ENCODE results near the gene CLDN15. TPM values are rescaled to one million over a fixed set of nuclear protein-coding genes. Genes with fewer than 3 reads are reported as not detected.
"Not testable (repeated sequence)": the region's sequence is repeated elsewhere in the genome, so short reads cannot be mapped to it uniquely, and the experiment has no call there.

Gene CLDN15
- total RNA-seq, 2 experiments from 2014 or later, result 12.6 to 15.2 TPM

DNA sequence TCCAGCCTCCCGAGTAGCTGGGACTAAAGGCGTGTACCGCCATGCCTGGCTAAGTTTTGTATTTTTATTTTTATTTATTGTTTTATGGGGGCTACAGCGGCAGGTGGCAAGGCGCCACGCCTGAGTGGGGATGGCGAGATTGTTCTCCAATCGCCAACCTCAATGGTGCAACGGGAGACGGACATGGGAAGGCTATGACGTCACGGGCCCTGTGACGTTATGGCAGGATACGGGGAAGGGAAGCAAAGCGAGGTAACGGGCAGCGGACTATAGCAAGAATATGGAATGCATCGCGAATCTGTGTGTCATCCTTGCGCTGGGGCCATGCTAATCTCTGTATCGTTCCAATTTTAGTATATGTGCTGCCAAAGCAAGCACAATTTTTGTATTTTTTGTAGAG lies 32.1 kb upstream of the CLDN15 start:
- ChIA-PET POLR2A (no interaction called here), CTCF (no interaction called here)
- Histone ChIP-seq H3K4me3 (ENCODE audit: low read length) (no peak overlapping the region), H3K9me3 (ENCODE audit: control insufficient read depth in 1 of 2, insufficient read depth in 1 of 2, low read length in 2 of 2) (no peaks in the 10 kb centered on the region), H3K36me3 (ENCODE audit: insufficient read depth, low read length) (no peaks in the 10 kb centered on the region), H3K27ac (ENCODE audit: low read depth in 1 of 2, low read length in 2 of 2) (no peak overlapping the region), H3K27me3 (ENCODE audit: control insufficient read depth in 1 of 2, insufficient read depth in 2 of 2, low read length in 2 of 2) (no peaks in the 10 kb centered on the region), H3K4me1 (ENCODE audit: insufficient read depth, low read length) (no peaks in the 10 kb centered on the region)
- Mint-ChIP-seq H3K9me3 (no peaks in the 10 kb centered on the region), H3K36me3 (ENCODE audit: low read depth) (no peaks in the 10 kb centered on the region), H3K27ac (no peak overlapping the region), H3K27me3 (peaks cover 16% of the 10 kb centered on the region), H3K4me1 (ENCODE audit: low read depth) (no peaks in the 10 kb centered on the region), H3K4me3 (no peak overlapping the region)
- DNase-seq, result no peak
- TF ChIP-seq, protein P1, sequence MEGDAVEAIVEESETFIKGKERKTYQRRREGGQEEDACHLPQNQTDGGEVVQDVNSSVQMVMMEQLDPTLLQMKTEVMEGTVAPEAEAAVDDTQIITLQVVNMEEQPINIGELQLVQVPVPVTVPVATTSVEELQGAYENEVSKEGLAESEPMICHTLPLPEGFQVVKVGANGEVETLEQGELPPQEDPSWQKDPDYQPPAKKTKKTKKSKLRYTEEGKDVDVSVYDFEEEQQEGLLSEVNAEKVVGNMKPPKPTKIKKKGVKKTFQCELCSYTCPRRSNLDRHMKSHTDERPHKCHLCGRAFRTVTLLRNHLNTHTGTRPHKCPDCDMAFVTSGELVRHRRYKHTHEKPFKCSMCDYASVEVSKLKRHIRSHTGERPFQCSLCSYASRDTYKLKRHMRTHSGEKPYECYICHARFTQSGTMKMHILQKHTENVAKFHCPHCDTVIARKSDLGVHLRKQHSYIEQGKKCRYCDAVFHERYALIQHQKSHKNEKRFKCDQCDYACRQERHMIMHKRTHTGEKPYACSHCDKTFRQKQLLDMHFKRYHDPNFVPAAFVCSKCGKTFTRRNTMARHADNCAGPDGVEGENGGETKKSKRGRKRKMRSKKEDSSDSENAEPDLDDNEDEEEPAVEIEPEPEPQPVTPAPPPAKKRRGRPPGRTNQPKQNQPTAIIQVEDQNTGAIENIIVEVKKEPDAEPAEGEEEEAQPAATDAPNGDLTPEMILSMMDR (IDR thresholded peaks at IDR 0.05), result no peak
- intact Hi-C loops (cut with DNase I, micrococcal nuclease), result no loop called here
- ATAC-seq (ENCODE audit: poor library complexity), result no peak

DNA sequence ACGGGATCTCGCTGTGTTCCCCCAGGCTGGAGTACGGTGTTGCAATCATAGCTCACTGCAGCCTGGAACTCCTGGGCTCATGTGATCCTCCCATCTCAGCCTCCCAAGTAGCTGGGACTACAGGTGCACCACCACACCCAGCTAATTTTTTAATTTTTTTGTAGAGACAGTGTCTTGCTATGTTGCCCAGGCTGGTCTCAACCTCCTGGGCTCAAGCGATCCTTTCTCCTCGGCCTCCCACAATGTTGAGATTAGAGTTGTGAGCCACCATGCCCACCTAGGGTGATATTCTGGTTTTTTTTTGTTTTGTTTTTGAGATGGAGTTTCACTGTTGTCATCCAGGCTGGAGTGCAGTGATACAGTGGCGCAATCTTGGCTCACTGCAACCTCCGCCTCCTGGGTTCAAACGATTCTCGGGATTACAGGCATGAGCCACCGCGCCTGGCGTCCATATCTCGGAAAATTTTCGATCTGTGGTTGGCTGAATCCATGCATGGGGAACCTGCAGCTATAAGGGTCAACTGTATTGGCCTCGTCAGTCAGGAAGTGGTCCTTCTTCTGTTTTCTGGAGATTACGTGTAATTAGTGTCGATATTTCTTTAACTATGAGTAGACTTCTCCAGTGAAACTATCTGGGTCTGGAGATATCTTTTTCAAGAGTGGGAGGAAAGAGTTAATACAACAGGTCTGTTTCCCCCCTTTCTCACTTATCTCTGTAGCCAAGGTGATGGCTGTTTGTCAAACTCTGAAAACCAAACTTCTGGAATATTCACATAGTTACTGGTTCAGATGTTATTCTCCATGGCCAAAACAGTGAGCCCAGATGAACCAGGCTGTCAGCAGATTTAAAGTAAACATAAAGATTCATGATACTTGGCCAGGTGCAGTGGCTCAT lies 28.3 kb upstream of the CLDN15 start:
- H3K36me3 Mint-ChIP-seq (ENCODE audit: low read depth), result no peaks in the 10 kb centered on the region
- DNase-seq (no peak), ATAC-seq (ENCODE audit: poor library complexity) (no peak)
- POLR2A ChIA-PET, result no interaction called here
- Histone ChIP-seq H3K9me3 (ENCODE audit: control insufficient read depth in 1 of 2, insufficient read depth in 1 of 2, low read length in 2 of 2) (no peaks in the 10 kb centered on the region), H3K27ac (ENCODE audit: low read depth in 1 of 2, low read length in 2 of 2) (no peak overlapping the region), H3K36me3 (ENCODE audit: insufficient read depth, low read length) (no peaks in the 10 kb centered on the region), H3K4me1 (ENCODE audit: insufficient read depth, low read length) (no peaks in the 10 kb centered on the region), H3K4me3 (ENCODE audit: low read length) (no peak overlapping the region), H3K27me3 (ENCODE audit: control insufficient read depth in 1 of 2, insufficient read depth in 2 of 2, low read length in 2 of 2) (no peaks in the 10 kb centered on the region)
- CTCF ChIA-PET, result interaction anchor here (1.7 kb wide), 1 partner anchor 17 kb away, joined by 4 read pairs; no protein-coding TSS in a partner anchor
- no peaks in the 10 kb centered on the region for H3K9me3 Mint-ChIP-seq
- H3K27ac Mint-ChIP-seq, result no peak overlapping the region
- H3K4me3 Mint-ChIP-seq, result no peak overlapping the region
- TF ChIP-seq, protein P1 (IDR thresholded peaks at IDR 0.05), result no peak
- H3K27me3 Mint-ChIP-seq, result peaks cover 17% of the 10 kb centered on the region
- no peaks in the 10 kb centered on the region for H3K4me1 Mint-ChIP-seq (ENCODE audit: low read depth)
- intact Hi-C loops (cut with DNase I, micrococcal nuclease), result no loop called here

DNA sequence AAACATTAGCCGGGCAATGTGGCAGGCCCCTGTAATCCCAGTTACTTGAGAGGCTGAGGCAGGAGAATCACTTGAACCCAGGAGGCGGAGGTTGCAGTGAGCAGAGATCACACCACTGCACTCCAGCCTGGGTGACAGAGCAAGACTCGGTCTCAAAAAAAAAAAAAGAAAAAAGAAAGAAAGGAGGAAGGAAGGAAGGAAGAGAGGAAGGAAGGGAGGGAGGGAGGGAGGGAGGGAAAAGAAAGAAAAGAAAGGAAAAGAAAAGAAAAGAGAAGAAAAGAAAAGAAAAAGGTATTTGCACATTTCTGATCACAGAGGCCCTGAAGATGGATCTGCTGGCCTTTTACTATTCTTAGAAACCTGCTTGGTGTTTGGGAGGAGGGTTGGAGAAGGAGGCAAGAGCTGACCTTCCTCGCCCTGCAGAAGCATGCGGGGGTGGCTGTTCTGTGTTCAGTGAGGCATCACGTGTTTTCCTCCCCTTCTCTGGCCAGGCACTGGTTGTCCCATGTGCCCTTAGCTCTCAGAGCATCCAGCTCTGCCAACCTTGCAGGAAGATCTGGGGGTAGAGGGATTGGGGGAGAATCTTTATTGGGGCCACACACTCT lies 26.6 kb upstream of the CLDN15 start:
- H3K4me3 Mint-ChIP-seq; H3K9me3 ChIP-seq (ENCODE audit: control insufficient read depth in 1 of 2, insufficient read depth in 1 of 2, low read length in 2 of 2); CTCF ChIA-PET; POLR2A ChIA-PET; intact Hi-C loops (cut with DNase I, micrococcal nuclease); H3K36me3 Mint-ChIP-seq (ENCODE audit: low read depth); H3K9me3 Mint-ChIP-seq; H3K27ac ChIP-seq (ENCODE audit: low read depth in 1 of 2, low read length in 2 of 2); H3K27ac Mint-ChIP-seq; H3K27me3 ChIP-seq (ENCODE audit: control insufficient read depth in 1 of 2, insufficient read depth in 2 of 2, low read length in 2 of 2); H3K36me3 ChIP-seq (ENCODE audit: insufficient read depth, low read length); ATAC-seq (ENCODE audit: poor library complexity); H3K4me3 ChIP-seq (ENCODE audit: low read length); DNase-seq; H3K4me1 Mint-ChIP-seq (ENCODE audit: low read depth); H3K4me1 ChIP-seq (ENCODE audit: insufficient read depth, low read length): not testable (repeated sequence)
- peaks cover 17% of the 10 kb centered on the region for H3K27me3 Mint-ChIP-seq

Data from CD4-positive, alpha-beta T cell (primary cell).